Keratinocyte (primary cell): Measurements from ENCODE around the gene SCARB1. TPM values are rescaled to one million over a fixed set of nuclear protein-coding genes. Genes with fewer than 3 reads are reported as not detected.

Experiments
- DNase-seq: peaks from one replicate; pipeline ENCODE4 v3.0.0-alpha.2; 2011; ENCODE audit warnings: low read depth, missing footprints, low spot score
- FAIRE-seq: peaks from 2 replicates; lab custom pipeline; 2011; peaks lifted over from hg19 to GRCh38; lab: Jason Lieb, UNC
- H2AFZ ChIP-seq: 2 replicates; pipeline ENCODE4 v1.6.0; 2012; ENCODE audit warnings: low read length, control low read depth, inconsistent platforms; ENCODE audit not compliant: control insufficient read depth
- H3K27ac ChIP-seq: 2 replicates; pipeline ENCODE4 v1.5.1; 2011; ENCODE audit warnings: low read length; ENCODE audit not compliant: control insufficient read depth, insufficient read depth
- H3K27me3 ChIP-seq: 3 replicates; pipeline ENCODE4 v1.6.0; 2011; ENCODE audit warnings: low read length; ENCODE audit not compliant: control insufficient read depth, insufficient read depth; ENCODE audit errors: extremely low read depth
- H3K36me3 ChIP-seq, 2 experiments: 2 replicates in 1 of 2; 3 replicates in 1 of 2; pipeline ENCODE4 v1.5.1; 2011; ENCODE audit warnings: low read length in 2 of 2, mild to moderate bottlenecking in 1 of 2; ENCODE audit not compliant: control insufficient read depth in 2 of 2, insufficient read depth in 2 of 2; ENCODE audit errors: extremely low read depth in 1 of 2
- H3K4me1 ChIP-seq: 3 replicates; pipeline ENCODE4 v1.5.1; 2011; ENCODE audit warnings: low read length; ENCODE audit not compliant: control insufficient read depth, insufficient read depth; ENCODE audit errors: extremely low read depth
- H3K4me2 ChIP-seq: 3 replicates; pipeline ENCODE4 v1.6.0; 2011; ENCODE audit warnings: low read depth, low read length; ENCODE audit not compliant: control insufficient read depth, insufficient read depth; ENCODE audit errors: extremely low read depth
- H3K4me3 ChIP-seq, 3 experiments: fragments of 200-600 bp in 1 of 3; sonication (generic) in 1 of 3; 2 replicates in 2 of 3; 3 replicates in 1 of 3; pipeline ENCODE4 v1.5.1; 2011 to 2016; ENCODE audit warnings: low read length in 3 of 3, mild to moderate bottlenecking in 3 of 3, control low read depth in 2 of 3, inconsistent platforms in 1 of 3, low read depth in 1 of 3, mixed read lengths in 1 of 3, mixed run types in 1 of 3, moderate library complexity in 1 of 3; ENCODE audit not compliant: control insufficient read depth in 2 of 3, insufficient read depth in 2 of 3; ENCODE audit errors: extremely low read depth in 1 of 3
- H3K79me2 ChIP-seq: 2 replicates; pipeline ENCODE4 v1.6.0; 2012; ENCODE audit warnings: low read length; ENCODE audit not compliant: control insufficient read depth, insufficient read depth
- H3K9ac ChIP-seq: 3 replicates; pipeline ENCODE4 v1.6.0; 2011; ENCODE audit warnings: low read length; ENCODE audit not compliant: control insufficient read depth, insufficient read depth; ENCODE audit errors: extremely low read depth
- H3K9me1 ChIP-seq: 3 replicates; pipeline ENCODE4 v1.6.0; 2011; ENCODE audit warnings: low read length; ENCODE audit not compliant: control insufficient read depth, insufficient read depth; ENCODE audit errors: extremely low read depth
- H3K9me3 ChIP-seq: 2 replicates; pipeline ENCODE4 v1.5.1; 2012; ENCODE audit warnings: low read depth, low read length; ENCODE audit not compliant: control insufficient read depth
- H4K20me1 ChIP-seq: 3 replicates; pipeline ENCODE4 v1.6.0; 2011; ENCODE audit warnings: low read length; ENCODE audit not compliant: control insufficient read depth, insufficient read depth; ENCODE audit errors: extremely low read depth
- EZH2 ChIP-seq: IDR thresholded peaks from one replicate; pipeline ENCODE4 v1.6.1; 2012; ENCODE audit warnings: inconsistent platforms, mild to moderate bottlenecking, low read length, moderate library complexity
- dilution Hi-C: fragments of 300-500 bp; cut with MboI; formaldehyde crosslinking; loops from one replicate; pipeline ENCODE4 v1.7.0; 2020; ENCODE audit warnings: low sequenced_read_pairs; ENCODE audit not compliant: extremely low pct_ligation_motif_present
- polyA plus RNA-seq, 5 experiments: library from polyadenylated mRNA; depleted of rRNA in 3 of 5; stranded (reverse) in 3 of 5; stranded (forward) in 1 of 5; unstranded in 1 of 5; fragments of >200 nt; gene quantifications; 1 replicate in 1 of 5; 2 replicates in 3 of 5; 3 replicates in 1 of 5; pipeline versions ENCODE4 v1.2.1 to v1.2.3, GENCODE V29; 2011 to 2012; ENCODE audit warnings: missing spikeins in 2 of 5, low read depth in 1 of 5, low replicate concordance in 1 of 5
- TF ChIP-seq, protein P1 (sequence below), 3 experiments: IDR thresholded peaks in 1 of 3; conservative IDR thresholded peaks in 1 of 3; optimal IDR thresholded peaks in 1 of 3; 2 replicates in 2 of 3; 3 replicates in 1 of 3; pipeline versions ENCODE3 to v1.5.1; 2011; ENCODE audit warnings: low read length in 3 of 3, mild to moderate bottlenecking in 3 of 3, moderate library complexity in 2 of 3, control low read depth in 1 of 3, inconsistent platforms in 1 of 3; ENCODE audit not compliant: insufficient read depth in 2 of 3; ENCODE audit errors: extremely low read depth in 1 of 3

The SCARB1 gene
- polyA plus RNA-seq, 1 donor (not counting 4 experiments of a cell fraction or from before 2014, with no cell fraction given) = 40.9 TPM

DNA sequence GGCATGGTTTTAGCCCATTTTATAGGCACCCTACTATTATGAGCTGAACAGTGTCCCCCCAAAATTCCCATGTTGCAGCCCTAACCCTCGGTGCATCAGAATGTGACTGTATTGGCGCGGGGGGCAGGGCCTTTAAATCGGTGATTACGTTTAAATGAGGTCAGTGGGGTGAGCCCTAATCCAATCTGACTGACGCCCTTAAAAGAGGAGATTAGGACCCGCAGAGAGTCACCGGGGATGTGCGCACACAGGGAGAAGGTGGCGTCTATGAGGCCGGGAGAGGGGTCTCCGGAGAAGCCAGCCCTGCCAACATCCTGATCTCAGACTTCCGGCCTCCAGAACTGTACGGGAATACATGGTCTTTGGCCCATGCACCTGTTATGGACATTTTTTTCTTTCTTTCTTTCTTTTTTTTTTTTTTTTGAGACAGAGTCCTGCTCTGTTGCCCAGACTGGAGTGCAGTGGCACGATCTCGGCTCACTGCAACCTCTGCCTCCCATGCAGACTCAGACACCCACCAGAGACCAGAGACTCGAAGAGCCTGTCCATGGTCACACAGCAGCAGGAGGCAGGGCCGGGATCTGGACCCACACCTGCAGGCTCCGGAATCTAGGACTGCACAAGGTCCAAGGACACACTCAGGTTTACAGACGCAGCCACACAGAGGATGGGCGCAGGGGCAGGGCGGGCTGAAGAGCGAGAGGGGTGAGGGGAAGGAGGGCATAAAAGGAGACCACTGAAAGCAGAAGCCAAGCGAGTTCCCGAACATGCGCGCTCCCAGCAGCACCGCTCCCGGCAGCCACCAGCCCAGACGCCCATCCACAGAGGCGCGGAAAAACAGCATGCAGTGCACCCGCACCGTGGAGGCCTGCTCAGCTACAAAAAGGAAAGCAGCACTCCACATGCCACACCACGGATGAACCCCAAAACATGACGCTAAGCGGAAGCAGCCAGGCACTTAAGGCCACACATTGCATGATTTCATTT lies 19.0 kb downstream of the SCARB1 start:
- dilution Hi-C loops = no loop called here
- DNase-seq (no peak), FAIRE-seq (no peak)
- Histone ChIP-seq H3K79me2 (peaks cover 38% of the 10 kb centered on the region), H3K27me3 (no peaks in the 10 kb centered on the region), H3K9ac (no peak overlapping the region), H2AFZ (no peak overlapping the region), H3K4me1 (no peaks in the 10 kb centered on the region), H3K4me3 (no peak overlapping the region), H3K9me1 (no peaks in the 10 kb centered on the region), H3K36me3 (peaks cover 3 to 9% of the 10 kb centered on the region in 2 experiments), H3K9me3 (no peaks in the 10 kb centered on the region), H4K20me1 (peaks cover 4% of the 10 kb centered on the region), H3K4me2 (no peak overlapping the region), H3K27ac (no peak overlapping the region)
- TF ChIP-seq, protein P1, sequence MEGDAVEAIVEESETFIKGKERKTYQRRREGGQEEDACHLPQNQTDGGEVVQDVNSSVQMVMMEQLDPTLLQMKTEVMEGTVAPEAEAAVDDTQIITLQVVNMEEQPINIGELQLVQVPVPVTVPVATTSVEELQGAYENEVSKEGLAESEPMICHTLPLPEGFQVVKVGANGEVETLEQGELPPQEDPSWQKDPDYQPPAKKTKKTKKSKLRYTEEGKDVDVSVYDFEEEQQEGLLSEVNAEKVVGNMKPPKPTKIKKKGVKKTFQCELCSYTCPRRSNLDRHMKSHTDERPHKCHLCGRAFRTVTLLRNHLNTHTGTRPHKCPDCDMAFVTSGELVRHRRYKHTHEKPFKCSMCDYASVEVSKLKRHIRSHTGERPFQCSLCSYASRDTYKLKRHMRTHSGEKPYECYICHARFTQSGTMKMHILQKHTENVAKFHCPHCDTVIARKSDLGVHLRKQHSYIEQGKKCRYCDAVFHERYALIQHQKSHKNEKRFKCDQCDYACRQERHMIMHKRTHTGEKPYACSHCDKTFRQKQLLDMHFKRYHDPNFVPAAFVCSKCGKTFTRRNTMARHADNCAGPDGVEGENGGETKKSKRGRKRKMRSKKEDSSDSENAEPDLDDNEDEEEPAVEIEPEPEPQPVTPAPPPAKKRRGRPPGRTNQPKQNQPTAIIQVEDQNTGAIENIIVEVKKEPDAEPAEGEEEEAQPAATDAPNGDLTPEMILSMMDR (optimal IDR thresholded peaks at IDR 0.05 in 1 of 3, IDR thresholded peaks at IDR 0.05 in 1 of 3, conservative IDR thresholded peaks at IDR 0.05 in 1 of 3; ENCODE audit: extremely low read depth in 1 of 3, insufficient read depth in 2 of 3, low read length in 3 of 3) = no peak
- TF ChIP-seq EZH2 = no peak

DNA sequence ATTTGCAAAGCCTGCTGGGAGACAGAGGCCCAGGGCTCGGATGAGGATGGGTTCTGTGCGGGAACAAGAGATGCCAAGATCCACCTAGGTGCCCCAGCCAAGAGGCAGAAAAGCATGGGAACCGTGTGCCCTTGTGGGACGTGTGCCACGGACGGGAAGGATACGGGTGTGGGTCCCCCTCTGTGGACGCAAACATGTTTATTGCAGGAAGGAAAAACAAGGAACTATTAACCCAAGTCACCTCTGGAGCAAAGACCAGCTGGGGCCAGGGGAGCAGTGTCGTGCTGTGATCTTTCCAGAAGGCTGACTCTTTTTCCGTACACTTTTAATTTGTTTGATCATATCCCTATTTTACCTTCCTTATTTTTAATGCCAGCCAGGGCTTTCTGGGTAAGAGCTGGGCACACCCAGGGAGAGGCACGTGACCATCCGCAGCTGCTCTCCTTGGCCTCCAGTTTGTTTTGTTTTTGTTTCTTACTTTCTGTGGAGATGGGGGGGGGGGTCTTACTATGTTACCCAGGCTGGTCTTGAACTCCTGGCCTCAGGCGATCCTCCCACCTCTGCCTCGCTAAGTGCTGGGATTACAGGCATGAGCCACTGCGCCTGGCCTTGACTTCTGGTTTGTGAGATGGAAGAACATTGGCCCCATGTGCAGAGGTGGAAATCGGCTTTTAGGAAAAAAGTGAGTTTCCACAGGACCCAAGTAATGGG lies 20.7 kb downstream of the SCARB1 start:
- Histone ChIP-seq H4K20me1 (peaks cover 4% of the 10 kb centered on the region), H3K27me3 (no peaks in the 10 kb centered on the region), H3K36me3 (peaks cover 0 to 5% of the 10 kb centered on the region in 2 experiments), H3K4me1 (peaks cover 10% of the 10 kb centered on the region), H3K9me1 (no peaks in the 10 kb centered on the region), H2AFZ (no peak overlapping the region), H3K4me2 (no peak overlapping the region), H3K27ac (no peak overlapping the region), H3K9ac (no peak overlapping the region), H3K9me3 (no peaks in the 10 kb centered on the region), H3K4me3 (no peak overlapping the region), H3K79me2 (peaks cover 36% of the 10 kb centered on the region)
- TF ChIP-seq, protein P1 (optimal IDR thresholded peaks at IDR 0.05 in 1 of 3, IDR thresholded peaks at IDR 0.05 in 1 of 3, conservative IDR thresholded peaks at IDR 0.05 in 1 of 3; ENCODE audit: extremely low read depth in 1 of 3, insufficient read depth in 2 of 3, low read length in 3 of 3) = no peak
- no peak for TF ChIP-seq EZH2
- dilution Hi-C loops = no loop called here
- DNase-seq (no peak), FAIRE-seq (no peak)
